Thyroid gland (tissue), 4 donors: ENCODE data around the gene CALD1.

Experiments used
- CTCF ChIP-seq, 6 experiments: fragments of 200-600 bp in 3 of 6; fragments of 450-650 bp in 3 of 6; sonication (generic) in 3 of 6; IDR thresholded peaks; one replicate each; pipeline ENCODE4 v1.5.1; 2016 to 2019; ENCODE audit warnings: antibody characterized with exemption in 6 of 6, mild to moderate bottlenecking in 2 of 6, inconsistent platforms in 1 of 6, moderate library complexity in 1 of 6
- POLR2A ChIP-seq, 2 donors: fragments of 450-650 bp; IDR thresholded peaks; one replicate each; pipeline ENCODE4 v1.6.1; 2017; ENCODE audit warnings: antibody characterized with exemption in 2 of 2, mild to moderate bottlenecking in 2 of 2, moderate library complexity in 1 of 2

DNA sequence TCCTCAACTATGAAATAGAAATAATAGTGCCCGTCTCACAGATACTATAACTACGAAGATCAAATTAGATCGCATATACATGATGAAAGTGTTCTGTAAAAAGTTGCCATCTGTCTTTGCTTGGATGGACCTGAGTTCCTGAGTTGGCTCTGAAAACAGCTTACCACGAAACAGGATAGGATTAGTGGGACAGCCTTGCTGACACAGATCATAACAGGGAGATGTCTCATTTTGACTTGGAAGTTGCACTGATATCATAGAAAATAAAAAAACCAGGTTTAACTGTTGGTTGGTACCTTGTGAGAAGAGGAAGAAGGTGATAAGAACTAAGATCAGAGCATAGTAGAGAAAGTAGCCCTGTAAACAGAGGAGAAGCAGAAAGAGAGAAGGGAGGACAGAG is 127.6 kb downstream of the CALD1 start:
- TF ChIP-seq CTCF (IDR thresholded peaks at IDR 0.05) (no peak), POLR2A (IDR thresholded peaks at IDR 0.05) (no peak)
